ENCODE measurements around the gene FBXL4.

FBXL4 gene

GRCh38 chr6:98824162-98824901 lies 123.4 kb downstream of the FBXL4 start:
- Histone ChIP-seq H3K9ac (ENCODE audit: low read depth, low read length) (no peak overlapping the region), H3K4me1 (ENCODE audit: control insufficient read depth, insufficient read depth, low read length) (peaks cover 31% of the 10 kb centered on the region), H3K36me3 (ENCODE audit: control insufficient read depth, insufficient read depth, low read length) (no peaks in the 10 kb centered on the region), H3K4me3 (ENCODE audit: low read depth, low read length) (peak overlapping the region; percentile 74), H3K9me3 (ENCODE audit: control insufficient read depth, insufficient read depth, low read length) (no peaks in the 10 kb centered on the region), H3K27ac (ENCODE audit: low read depth, low read length) (no peak overlapping the region), H3K27me3 (ENCODE audit: control insufficient read depth, insufficient read depth, low read length) (peaks cover 94% of the 10 kb centered on the region)

GRCh38 chr6:98823428-98824161 lies 124.2 kb downstream of the FBXL4 start:
- Histone ChIP-seq H3K27me3 (ENCODE audit: control insufficient read depth, insufficient read depth, low read length) (peaks cover 86% of the 10 kb centered on the region), H3K36me3 (ENCODE audit: control insufficient read depth, insufficient read depth, low read length) (no peaks in the 10 kb centered on the region), H3K9me3 (ENCODE audit: control insufficient read depth, insufficient read depth, low read length) (no peaks in the 10 kb centered on the region), H3K27ac (ENCODE audit: low read depth, low read length) (no peak overlapping the region), H3K4me3 (ENCODE audit: low read depth, low read length) (peak overlapping the region; percentile 74), H3K9ac (ENCODE audit: low read depth, low read length) (no peak overlapping the region), H3K4me1 (ENCODE audit: control insufficient read depth, insufficient read depth, low read length) (peaks cover 27% of the 10 kb centered on the region)

GRCh38 chr6:98821756-98822405 lies 125.9 kb downstream of the FBXL4 start:
- Histone ChIP-seq H3K4me3 (ENCODE audit: low read depth, low read length) (no peak overlapping the region), H3K27ac (ENCODE audit: low read depth, low read length) (no peak overlapping the region), H3K36me3 (ENCODE audit: control insufficient read depth, insufficient read depth, low read length) (no peaks in the 10 kb centered on the region), H3K4me1 (ENCODE audit: control insufficient read depth, insufficient read depth, low read length) (peaks cover 16% of the 10 kb centered on the region), H3K9me3 (ENCODE audit: control insufficient read depth, insufficient read depth, low read length) (no peaks in the 10 kb centered on the region), H3K9ac (ENCODE audit: low read depth, low read length) (no peak overlapping the region), H3K27me3 (ENCODE audit: control insufficient read depth, insufficient read depth, low read length) (peaks cover 69% of the 10 kb centered on the region)
